Activated B cell treated with CpG ODN at 0.5 μM for 24 hours (primary cell): ENCODE data around the gene PRXL2A. TPM values are rescaled to one million over a fixed set of nuclear protein-coding genes. Genes with fewer than 3 reads are reported as not detected.

ENCODE experiments used
- ATAC-seq: fragments of 200-7000 bp; cut with Tn5 transposase; one replicate; pipeline ENCODE4 v1.10.0; 2021; ENCODE audit warnings: low read depth, mild to moderate bottlenecking, moderate library complexity
- CTCF ChIA-PET: fragments of 350-600 bp; sonication (Branson Sonifier 250); formaldehyde crosslinking; loops from one replicate; lab custom pipeline; 2021; ENCODE audit warnings: antibody characterized with exemption; lab: Charles Lee
- POLR2A ChIA-PET: fragments of 350-600 bp; sonication (Branson Sonifier 250); formaldehyde crosslinking; loops from one replicate; lab custom pipeline; 2021; ENCODE audit warnings: antibody characterized with exemption; lab: Charles Lee
- DNase-seq: peaks from one replicate; pipeline ENCODE4 v3.0.0; 2022
- H3K27ac Mint-ChIP-seq: one replicate; pipeline ENCODE4 v1.8.0; 2020; ENCODE audit warnings: mixed read lengths
- H3K27me3 Mint-ChIP-seq: one replicate; pipeline ENCODE4 v1.8.0; 2021; ENCODE audit warnings: mixed read lengths
- H3K36me3 Mint-ChIP-seq: one replicate; pipeline ENCODE4 v1.8.0; 2021; ENCODE audit warnings: low read depth, mixed read lengths
- H3K4me1 Mint-ChIP-seq: one replicate; pipeline ENCODE4 v1.8.0; 2021; ENCODE audit warnings: mixed read lengths
- H3K4me3 Mint-ChIP-seq: one replicate; pipeline ENCODE4 v1.8.0; 2020; ENCODE audit warnings: mild to moderate bottlenecking, mixed read lengths
- H3K9me3 Mint-ChIP-seq: one replicate; pipeline ENCODE4 v1.8.0; 2020; ENCODE audit warnings: mixed read lengths
- intact Hi-C: fragments of 100-400 bp; cut with micrococcal nuclease; formaldehyde crosslinking; loops from one replicate; pipeline ENCODE4 v1.15.1; 2024
- total RNA-seq: library from RNA; stranded (reverse); gene quantifications from 2 replicates; pipeline ENCODE4 v1.2.3, GENCODE V29; 2022
- TF ChIP-seq, protein P1 (sequence below): fragments of 200-600 bp; IDR thresholded peaks from one replicate; pipeline ENCODE4 v1.8.0; 2022; ENCODE audit warnings: antibody characterized with exemption, mild to moderate bottlenecking

Gene PRXL2A
- total RNA-seq, 1 donor from 2014 or later = 8.5 TPM

DNA sequence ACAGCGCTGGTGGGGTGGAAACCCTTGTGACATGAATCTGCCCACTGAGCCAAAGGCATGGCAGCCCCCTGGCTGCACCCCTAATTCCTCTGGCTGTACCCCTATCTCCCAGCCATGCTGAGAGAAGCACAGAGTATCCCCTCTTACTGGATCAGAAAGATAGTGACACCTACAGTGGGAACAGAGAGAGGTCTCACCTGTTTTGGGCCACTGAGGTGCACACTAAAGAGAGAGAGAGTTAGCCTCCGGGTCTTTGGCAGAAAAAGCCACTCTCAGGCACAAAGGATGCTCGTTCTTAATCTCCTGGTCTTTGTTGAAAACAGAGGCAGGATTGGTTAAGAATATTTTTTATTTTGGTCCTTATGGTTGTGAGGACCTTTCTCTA is 57.1 kb downstream of the PRXL2A start:
- Mint-ChIP-seq H3K9me3 (no peaks in the 10 kb centered on the region), H3K27me3 (no peaks in the 10 kb centered on the region), H3K27ac (peak overlapping the region; percentile 46), H3K36me3 (peaks cover 10% of the 10 kb centered on the region), H3K4me3 (no peak overlapping the region), H3K4me1 (peaks cover 87% of the 10 kb centered on the region)
- TF ChIP-seq, protein P1, sequence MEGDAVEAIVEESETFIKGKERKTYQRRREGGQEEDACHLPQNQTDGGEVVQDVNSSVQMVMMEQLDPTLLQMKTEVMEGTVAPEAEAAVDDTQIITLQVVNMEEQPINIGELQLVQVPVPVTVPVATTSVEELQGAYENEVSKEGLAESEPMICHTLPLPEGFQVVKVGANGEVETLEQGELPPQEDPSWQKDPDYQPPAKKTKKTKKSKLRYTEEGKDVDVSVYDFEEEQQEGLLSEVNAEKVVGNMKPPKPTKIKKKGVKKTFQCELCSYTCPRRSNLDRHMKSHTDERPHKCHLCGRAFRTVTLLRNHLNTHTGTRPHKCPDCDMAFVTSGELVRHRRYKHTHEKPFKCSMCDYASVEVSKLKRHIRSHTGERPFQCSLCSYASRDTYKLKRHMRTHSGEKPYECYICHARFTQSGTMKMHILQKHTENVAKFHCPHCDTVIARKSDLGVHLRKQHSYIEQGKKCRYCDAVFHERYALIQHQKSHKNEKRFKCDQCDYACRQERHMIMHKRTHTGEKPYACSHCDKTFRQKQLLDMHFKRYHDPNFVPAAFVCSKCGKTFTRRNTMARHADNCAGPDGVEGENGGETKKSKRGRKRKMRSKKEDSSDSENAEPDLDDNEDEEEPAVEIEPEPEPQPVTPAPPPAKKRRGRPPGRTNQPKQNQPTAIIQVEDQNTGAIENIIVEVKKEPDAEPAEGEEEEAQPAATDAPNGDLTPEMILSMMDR = no peak
- DNase-seq (no peak), ATAC-seq (no peak)
- ChIA-PET POLR2A (no interaction called here), CTCF (interaction anchor here (1.2 kb wide), 1 partner anchor 40 kb away, joined by 3 read pairs; no protein-coding TSS in a partner anchor)
- intact Hi-C loops = no loop called here

DNA sequence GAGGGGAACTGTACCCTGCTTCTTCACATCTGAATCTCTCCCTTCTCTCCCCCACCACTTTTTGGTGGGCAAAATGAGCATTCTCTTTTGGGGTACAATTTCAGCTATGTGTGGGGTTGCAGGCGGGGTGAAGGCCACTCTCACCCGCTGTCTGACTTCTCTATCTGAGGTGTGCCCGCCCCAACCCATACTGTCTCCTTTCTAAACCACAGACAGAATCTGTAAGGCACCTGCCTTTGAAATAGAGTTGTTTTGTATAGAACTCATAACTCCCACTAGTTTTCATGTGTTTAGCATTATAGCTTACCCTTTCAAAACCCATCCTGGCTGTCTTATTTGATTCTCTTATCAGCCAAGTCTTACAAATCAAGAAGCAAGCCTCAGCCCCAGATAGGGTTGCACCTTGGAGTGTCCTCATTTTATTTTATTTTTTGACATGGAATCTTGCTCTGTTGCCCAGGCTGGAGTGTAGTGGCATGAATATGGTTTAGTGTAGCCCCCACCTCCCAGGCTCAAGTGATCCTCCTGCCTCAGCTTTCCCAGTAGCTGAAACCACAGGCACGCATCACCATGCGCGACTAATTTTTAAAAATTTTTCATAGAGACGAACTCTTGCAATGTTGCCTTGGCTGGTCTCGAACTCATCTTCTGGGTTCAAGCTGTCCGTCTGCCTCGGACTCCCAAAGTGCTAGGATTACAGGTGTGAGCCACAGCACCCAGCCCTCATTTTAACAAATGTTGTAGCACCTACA is 57.7 kb downstream of the PRXL2A start:
- Mint-ChIP-seq H3K27ac (peak overlapping the region; percentile 85), H3K27me3 (no peaks in the 10 kb centered on the region), H3K9me3 (no peaks in the 10 kb centered on the region), H3K4me1 (peaks cover 87% of the 10 kb centered on the region), H3K4me3 (peak overlapping the region; percentile 59), H3K36me3 (peaks cover 13% of the 10 kb centered on the region)
- peak; percentile 35 for ATAC-seq
- TF ChIP-seq, protein P1 = no peak
- ChIA-PET CTCF (interaction anchor here (1.2 to 3.7 kb wide), 3 partner anchors 21 to 40 kb away, joined by 3 to 12 read pairs (median 5); no protein-coding TSS in a partner anchor), POLR2A (no interaction called here)
- no peak for DNase-seq
- intact Hi-C loops = no loop called here

DNA sequence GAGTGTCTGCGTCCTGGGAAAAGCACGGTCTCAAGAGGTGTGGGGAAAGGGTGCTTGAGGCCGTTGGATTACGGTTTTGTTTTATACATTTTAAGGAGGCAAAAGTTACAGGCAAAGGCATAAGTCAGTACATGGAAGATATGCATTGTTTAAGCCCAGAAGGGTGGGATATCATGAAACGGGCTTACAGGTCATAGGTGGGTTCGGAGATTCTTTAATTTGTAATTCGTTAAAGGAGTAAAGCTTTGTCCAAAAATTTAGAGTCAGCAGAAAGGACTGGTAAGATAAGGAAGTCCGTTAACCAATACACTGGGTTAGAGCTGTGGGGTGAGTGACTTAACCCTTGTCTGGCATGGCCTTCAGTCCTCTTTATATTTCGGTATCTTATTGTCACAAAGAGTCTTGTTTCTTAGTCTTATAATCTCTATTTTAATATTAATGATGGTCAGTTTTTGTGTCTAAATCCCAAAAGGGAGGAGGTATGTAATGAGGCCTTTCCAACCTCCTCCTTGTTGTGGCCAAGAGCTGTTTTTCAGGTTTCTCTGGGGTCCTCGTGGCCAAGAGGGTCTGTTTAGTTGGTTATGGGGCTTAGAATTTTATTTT is 58.5 kb downstream of the PRXL2A start:
- DNase-seq = no peak
- intact Hi-C loops = no loop called here
- Mint-ChIP-seq H3K27me3 (no peaks in the 10 kb centered on the region), H3K27ac (peak overlapping the region; percentile 30), H3K4me1 (peaks cover 87% of the 10 kb centered on the region), H3K4me3 (no peak overlapping the region), H3K36me3 (peaks cover 18% of the 10 kb centered on the region), H3K9me3 (no peaks in the 10 kb centered on the region)
- TF ChIP-seq, protein P1 = no peak
- POLR2A ChIA-PET = no interaction called here
- CTCF ChIA-PET = interaction anchor here (1.3 to 3.7 kb wide), 2 partner anchors 22 to 39 kb away, joined by 5 to 12 read pairs; no protein-coding TSS in a partner anchor
- ATAC-seq = no peak

DNA sequence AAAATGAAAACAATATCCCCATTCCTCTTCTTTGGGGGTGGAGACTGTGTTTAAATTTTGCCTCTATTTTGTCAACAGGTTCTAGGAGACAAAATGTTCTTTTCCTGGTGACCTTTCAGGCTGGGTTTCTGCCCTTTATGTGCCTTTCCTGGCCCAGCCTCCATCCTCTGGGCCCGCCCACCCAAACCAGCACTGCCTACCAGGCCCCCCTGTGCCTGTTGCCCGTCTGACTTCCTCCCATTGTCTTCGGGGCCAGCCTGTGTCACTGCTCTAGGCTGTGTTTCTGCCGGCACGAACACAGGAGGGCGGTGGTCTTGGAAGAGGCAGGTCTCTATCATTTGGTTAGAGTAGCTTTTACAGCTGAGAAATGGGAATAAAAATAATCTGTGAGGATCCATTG is 59.7 kb downstream of the PRXL2A start:
- ChIA-PET POLR2A (no interaction called here), CTCF (interaction anchor here (1.1 to 3.7 kb wide), 2 partner anchors 37 to 85 kb away, joined by 3 to 12 read pairs; no protein-coding TSS in a partner anchor)
- Mint-ChIP-seq H3K4me1 (peaks cover 88% of the 10 kb centered on the region), H3K27ac (peak overlapping the region; percentile 46), H3K9me3 (no peaks in the 10 kb centered on the region), H3K27me3 (no peaks in the 10 kb centered on the region), H3K36me3 (peaks cover 25% of the 10 kb centered on the region), H3K4me3 (no peak overlapping the region)
- TF ChIP-seq, protein P1 = no peak
- DNase-seq (no peak), ATAC-seq (peak; percentile 18)
- intact Hi-C loops = no loop called here

DNA sequence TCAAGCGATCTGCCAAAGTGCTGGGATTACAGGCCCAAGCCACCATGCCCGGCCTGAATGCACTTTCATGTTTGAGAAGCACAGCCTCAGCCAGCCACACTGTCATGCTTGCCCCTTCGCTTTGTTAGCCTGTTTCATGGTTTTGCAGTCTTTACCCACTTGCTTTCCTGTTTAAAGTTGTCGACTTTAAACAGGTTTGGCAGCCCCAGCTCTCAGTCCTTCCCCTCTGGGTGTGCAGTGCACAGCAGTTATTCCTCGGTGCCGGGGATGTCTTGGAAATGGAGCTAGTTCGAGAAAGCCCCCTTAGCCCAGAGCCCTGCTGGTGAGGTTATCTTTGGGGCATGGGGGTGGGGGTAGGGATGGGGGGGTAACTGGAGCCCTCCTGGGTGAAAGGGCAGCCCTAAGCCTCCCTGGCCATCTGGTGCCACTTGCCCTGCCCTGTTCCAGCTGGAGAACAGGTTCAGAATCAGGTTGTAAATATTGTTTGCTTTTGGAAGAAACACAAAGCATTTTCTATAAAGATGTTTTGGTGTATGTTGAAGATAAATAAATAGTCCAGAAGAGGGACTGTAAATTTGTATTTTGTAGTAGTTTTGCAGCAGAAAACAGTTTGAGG is 60.6 kb downstream of the PRXL2A start:
- CTCF ChIA-PET = interaction anchor here (3.7 kb wide), 1 partner anchor 37 kb away, joined by 12 read pairs; no protein-coding TSS in a partner anchor
- no peak for DNase-seq

More for the DNA sequence above, 60.6 kb downstream of the PRXL2A start:
- no peaks in the 10 kb centered on the region for H3K9me3 Mint-ChIP-seq
- H3K27ac Mint-ChIP-seq = no peak overlapping the region
- intact Hi-C loops = no loop called here
- H3K4me3 Mint-ChIP-seq = no peak overlapping the region
- POLR2A ChIA-PET = no interaction called here
- ATAC-seq = no peak
- H3K4me1 Mint-ChIP-seq = peaks cover 88% of the 10 kb centered on the region
- no peaks in the 10 kb centered on the region for H3K27me3 Mint-ChIP-seq
- H3K36me3 Mint-ChIP-seq = peaks cover 25% of the 10 kb centered on the region
- TF ChIP-seq, protein P1 = no peak
